Measurements from ENCODE around the gene PLXND1.

PLXND1 gene

DNA sequence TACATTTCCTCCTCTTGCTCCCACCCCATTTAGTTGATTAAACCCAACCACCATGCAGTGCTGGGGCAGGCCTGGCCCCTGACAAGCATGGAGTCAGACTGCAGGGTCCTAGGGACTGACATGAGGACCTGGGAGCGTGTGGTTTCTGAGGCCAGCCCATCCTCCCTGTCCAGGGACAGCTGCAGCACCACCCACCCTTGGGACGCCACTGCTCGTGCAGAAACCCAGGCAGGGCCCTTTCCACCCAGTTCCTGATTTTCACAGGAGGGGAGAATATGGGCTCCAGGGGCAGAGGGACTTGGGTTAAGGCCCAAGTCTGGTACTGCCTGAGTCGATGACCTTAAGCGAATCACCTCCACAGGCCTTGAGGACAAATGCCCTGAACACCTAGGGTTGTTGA lies 23.7 kb downstream of the PLXND1 start:
- no peak for DNase-seq (ENCODE audit: low spot score)

DNA sequence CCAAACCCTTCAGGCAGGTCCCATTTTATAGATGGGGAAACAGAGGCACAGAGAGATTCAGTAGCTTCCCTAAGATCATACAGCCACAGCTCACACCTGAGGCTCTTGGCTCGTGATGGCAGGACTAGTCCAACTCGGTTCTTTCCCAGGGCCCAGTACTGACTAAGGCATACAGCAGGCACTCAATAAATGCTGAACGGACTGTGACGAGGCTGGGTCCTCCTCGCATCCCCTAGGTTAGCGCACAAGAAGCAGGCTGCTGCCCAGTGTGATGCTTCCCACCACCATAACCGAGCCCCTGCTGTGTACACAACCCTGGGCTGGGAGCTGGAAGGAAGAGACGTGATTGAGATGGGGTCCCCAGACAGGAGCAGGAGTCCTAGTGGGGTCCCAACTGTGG lies 24.9 kb downstream of the PLXND1 start:
- no peak for DNase-seq (ENCODE audit: low spot score)

DNA sequence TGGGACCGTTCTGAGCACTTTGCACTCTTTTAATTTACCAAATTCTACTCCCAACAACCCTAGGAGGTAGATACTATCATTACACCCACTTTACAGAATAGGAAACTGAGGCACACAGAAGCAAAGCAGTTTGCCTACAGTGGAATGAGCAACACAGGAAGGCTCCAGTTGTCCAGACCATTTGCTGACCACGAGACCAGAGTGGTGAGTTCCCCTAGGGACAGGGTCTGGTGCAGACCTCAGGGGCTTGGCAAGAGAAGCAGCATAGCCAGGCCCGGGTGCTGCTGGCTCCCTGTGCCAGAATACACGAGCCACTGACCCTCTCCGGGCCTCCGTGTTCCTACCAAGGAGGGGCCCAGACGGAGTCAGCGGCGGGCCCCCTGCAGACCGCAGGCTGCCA lies 26.5 kb downstream of the PLXND1 start:
- DNase-seq (ENCODE audit: low spot score): no peak

DNA sequence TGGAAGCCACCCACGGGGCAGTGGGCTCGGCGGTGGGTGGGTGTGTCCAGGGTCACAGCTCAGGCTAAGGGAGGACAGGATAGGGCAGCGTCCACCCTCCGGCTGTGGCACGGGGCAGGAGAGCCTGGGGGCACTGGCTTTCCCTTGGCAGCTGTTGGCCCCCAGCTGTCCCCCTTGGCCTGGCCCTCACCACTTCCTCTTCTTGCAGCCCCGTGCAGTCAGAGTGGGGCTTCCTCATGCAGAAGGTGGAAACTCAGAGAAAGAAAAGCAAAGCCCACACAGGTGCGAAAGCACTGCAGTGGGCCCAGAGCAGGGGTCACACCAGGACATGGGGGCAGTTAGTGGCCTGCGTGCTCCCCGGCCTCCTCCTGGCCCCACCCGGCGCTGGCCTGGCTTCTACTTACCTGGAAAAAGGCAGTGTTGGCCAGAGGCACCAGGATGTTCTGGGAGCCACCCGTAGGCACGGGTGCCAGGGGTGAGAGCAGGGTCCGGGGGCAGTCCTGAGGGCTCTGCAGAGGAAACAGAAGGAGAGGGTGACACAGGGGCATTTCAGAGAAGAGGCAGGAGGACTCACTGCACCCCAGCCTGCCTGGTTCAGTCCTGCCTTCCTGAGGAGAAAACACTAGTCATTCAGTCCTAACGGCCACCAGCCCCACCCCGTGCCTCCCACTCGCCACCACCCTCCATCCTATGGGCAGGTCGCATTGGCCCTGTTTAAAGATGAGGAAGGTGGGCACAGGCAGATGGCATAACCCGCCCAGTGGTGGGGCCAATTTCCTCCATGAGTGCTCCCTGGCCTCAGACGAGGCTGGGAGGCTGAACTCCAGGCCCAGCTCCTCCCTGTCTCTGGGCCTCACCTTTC lies 28.3 kb downstream of the PLXND1 start:
- no peak for DNase-seq (ENCODE audit: low spot score)

DNA sequence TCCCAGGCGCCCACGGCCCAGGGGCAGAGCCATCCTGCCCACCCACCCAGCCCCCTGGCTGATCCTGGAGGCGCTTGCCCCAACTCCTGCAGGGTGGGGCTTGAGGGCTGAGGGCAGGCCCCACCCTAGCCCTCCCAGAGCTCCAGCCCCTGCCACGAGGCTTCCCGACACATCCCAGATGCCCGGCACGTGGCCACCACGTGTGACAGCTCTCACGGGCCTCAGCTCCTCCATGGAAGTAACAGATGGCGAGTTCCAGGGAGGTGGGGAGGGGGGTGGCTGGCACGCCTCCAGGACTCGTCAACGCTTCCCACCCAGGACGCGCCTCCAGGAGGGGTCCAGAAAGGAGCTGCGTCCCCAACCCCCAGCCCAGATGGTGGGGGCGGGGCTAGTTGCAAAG lies 29.1 kb downstream of the PLXND1 start:
- no peak for DNase-seq (ENCODE audit: low spot score)

DNA sequence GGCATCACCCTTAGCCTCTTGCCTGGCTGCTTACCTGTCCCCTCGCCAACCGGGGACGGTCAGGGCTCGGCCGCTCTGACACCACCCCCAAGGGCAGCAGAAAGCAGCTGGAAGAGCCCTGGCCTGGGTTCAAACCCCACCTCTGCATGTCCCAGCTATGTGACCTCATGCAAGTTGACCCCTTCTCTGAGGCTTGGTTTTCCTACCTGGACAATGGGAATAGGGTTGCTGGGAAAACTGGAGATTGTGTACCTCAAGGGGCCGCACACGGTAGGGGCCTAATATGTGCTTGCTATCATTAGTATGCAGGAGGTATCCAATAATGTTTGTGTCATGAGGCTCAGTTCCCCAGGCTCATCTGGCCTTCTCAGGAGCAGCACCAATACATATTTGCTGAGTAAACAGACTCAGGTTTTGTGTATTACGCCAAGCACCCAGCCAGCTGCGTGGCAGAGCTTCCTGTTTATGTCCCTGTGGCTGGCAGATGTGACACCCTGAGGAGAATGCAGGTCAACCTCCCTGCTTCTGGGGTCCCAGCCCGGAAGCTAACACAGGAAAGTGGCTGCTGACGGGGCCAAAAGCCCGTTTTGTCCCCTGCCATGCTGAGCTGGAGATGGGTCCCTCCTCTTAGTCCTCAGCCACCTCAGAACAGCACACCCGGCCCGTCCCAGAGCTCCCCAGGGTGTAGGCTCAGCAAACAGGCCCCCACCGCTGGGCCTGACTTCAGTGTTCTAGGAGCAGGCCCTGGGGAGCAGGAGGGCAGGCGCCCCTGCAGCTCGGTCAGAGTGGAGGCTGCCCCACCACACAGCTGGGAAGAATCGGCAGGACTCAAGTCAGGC lies 29.7 kb downstream of the PLXND1 start:
- no peak for DNase-seq (ENCODE audit: low spot score)

DNA sequence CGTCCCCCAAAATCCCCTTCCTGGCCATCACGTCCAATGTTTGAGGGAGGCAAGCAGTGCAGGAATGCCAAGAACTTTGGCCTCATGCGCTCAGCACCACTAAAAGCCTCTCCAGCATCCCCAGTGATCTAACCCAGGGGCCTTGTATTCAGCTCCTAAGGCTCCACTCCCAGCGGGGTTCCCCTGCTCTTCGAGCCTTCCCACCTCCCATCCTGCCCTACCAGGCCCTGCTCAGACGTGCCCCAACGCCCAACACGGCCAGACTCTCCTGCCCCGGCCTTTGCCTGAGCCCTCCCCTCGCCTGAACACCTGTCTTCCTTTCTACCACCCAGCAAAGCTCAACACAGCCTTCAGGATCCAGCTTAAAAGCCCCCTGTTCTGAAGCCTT lies 30.5 kb downstream of the PLXND1 start:
- no peak for DNase-seq (ENCODE audit: low spot score)

DNA sequence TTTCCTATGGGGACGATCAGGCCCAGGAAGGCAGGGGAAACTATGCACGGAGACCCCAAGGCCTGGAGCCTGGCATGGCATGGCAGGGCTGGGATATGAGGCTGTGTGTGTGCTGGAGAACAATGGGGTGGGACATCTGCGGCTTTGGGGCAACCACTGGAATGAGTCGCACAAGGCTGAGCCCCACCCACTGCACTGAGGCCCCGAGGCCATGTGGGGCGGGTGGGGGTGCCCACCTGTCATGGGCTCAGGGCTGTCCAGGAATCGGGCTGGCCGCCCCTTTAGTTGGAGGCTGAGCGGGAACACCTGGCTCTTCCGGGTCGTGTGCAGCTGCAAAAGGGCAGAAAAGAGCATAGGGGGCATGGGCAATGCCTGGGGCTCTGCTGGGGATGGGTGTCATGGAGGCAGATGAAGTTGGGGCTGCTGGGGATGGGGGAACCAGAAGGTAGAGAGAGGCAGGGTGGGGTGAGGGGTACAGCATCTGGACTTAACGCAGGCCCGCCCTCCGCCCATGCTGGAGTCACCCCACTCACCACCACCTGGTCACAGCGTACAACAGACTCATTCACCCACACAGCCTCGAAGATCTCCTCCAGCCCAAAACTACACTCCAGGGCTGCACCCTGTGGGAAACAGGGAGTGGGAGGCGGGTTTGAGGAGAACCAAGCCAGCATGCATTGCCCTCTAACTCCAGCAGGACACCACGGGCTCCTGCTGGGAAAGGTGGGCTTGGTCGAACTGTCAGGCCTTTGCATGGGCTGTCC lies 31.1 kb downstream of the PLXND1 start:
- DNase-seq (ENCODE audit: low spot score): no peak

DNA sequence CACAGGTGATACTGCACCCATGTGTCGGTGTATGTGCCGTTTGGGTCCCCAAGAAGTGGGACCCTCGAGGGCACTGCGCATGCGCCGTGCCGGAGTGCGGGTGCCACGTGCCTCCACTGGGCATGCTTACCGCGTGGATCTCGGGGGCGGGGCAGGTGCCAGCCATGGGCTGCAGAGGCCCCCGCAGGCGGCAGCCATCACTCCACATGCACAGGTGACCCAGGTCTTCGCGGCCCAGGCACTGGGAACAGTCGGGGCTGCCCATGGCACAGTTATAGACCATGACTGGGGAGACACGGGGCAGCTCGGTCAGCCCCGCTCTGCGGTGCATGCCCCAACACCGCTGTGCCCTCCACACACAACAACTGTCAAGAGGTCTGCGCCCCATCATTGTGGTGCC lies 32.3 kb downstream of the PLXND1 start:
- no peak for DNase-seq (ENCODE audit: low spot score)

DNA sequence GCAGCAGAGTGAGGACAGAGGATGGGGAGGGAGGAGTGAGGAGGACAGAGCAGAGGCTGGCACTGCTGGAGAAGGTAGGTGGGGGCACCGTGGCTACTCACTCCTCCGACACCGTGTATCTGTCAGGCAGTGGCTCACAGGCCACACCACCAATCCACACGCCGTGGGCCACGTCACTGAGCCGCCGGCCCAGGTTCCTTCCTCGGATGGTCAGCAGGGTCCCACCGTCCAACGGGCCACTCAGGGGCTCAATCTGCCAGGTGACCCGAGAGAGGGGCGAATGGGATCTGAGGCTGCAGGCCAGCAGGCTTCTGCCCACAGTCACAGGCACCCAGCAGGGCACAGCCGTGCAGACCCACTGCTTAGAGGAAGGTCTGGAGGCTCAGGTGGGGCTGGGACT lies 33.0 kb downstream of the PLXND1 start:
- DNase-seq (ENCODE audit: low spot score): no peak

DNA sequence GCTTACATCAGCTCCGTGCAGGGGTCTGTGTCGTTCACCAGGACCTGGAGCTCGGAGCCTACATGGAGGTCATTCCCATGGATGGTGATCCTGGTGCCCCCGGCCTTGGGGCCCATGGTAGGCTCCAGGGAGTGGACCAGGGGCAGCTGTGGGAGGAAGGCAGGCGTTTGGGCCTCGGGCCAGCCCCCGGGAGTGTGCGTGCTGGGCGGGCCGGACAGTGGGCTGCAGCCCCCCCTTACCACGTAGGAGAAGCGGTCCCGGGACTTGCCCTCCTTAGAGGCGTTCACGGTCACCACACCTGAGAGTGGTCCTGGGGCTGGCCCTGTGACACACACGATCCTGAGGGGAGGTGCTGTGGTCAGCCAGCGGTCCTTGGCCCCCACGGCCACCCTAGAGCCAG lies 33.9 kb downstream of the PLXND1 start:
- DNase-seq (ENCODE audit: low spot score): no peak

DNA sequence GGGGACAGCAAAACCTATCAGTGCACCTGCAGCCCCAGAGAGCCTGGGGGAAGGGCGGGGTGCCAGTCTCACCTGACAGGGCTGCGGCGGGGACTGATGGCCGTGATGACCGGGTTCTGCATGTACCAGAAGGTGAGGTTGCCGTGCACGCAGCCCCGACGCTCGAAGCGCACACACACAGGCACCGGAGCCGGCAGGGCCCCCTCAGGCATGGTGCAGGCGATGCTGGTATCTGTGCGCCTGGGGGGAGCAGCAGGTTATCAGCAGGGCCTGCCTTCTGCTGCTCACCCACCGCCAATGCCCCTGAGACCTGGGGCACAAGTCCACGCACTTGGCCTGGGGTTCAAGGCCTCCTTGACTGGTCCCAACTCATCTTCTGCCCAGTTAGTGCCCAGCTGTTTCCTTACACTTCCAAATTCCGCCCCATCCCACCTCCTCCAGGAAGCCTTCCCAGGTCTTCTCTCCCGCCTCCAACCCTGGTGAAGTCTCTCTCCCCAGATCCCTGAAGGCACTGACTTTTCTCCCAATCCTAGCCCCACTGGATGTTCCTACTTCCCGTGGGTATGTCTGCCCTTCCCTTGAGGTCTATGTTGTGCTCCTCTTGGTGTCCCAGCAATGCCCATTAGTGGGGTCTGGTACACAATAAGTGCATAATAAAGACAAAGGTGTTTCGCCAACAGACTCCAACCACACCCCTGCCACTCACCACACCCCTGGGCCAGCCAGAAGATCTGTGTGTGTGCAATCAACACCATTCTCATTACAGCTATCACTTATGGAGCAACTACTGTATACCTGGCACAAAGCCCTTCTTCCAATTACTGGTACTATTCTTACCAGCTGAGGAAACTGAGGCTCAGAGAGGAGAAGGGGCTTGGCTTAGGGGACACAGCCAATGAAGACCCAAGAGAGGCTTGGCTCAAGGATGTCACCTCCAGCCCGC lies 34.6 kb downstream of the PLXND1 start:
- DNase-seq (ENCODE audit: low spot score): no peak

DNA sequence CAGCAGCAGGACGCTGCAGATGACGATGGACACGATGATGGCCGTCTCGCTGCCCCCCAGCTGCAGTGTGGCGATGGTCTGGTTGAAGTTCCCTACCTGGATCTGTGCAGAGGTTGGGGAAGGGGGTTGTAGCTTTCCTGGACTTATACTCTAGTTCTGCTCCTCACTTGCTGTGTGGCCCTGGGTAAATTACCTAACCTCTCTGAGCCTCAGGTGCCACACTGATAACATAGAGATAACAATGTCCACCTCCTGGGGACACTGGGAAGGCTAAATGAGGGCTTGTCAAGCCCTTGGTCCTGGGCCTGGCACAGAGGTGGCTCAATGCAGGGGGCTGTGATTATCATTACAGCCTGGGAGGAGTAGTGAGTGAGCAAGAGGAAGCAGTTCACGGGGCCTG lies 36.6 kb downstream of the PLXND1 start:
- DNase-seq (ENCODE audit: low spot score): no peak

DNA sequence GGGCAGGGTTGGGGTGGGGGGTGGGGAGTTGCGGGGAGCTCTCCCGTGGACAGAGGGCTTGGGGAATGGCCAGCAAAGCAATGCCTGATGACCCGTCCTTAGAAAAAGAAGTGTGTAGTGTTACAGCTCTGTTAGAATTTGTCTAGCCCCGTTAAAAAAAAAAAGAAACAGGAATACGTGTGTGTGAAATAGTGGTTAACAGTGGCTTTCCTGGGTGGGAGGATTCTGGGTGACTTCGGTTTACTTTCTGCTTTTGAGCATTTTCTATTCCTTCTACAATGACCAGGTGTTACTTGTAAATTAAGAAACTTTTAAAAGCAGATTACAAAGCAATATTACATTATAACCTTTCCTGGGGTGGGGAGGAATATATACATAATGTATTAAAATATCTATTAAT lies 38.5 kb downstream of the PLXND1 start:
- no peak for DNase-seq (ENCODE audit: low spot score)

DNA sequence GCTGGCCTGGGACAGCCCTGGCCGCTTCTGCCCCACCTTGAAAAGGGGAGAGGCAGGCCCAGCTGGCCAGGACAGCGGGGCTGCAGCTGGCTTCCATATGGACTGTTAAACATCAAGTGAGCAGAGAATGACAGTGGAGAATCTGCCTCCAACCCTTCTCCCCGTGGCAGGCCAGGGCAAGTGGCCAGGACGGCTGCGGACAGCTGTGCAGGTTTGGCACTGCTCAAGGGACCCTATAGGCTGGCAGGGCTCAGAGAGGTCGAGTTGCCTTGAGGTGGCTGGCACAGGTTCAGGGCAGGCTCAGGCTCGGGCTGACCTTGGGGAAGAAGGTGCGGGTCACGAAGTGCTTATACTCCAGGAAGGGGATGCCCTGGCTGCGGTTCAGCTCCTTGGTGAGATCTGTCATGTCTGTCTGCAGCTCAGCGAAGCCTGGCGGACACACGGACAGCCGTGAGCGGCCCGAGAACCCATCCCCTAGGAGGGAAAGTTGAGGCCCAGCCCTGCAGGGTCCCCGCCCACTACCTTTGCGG lies 39.2 kb downstream of the PLXND1 start:
- no peak for DNase-seq (ENCODE audit: low spot score)

DNA sequence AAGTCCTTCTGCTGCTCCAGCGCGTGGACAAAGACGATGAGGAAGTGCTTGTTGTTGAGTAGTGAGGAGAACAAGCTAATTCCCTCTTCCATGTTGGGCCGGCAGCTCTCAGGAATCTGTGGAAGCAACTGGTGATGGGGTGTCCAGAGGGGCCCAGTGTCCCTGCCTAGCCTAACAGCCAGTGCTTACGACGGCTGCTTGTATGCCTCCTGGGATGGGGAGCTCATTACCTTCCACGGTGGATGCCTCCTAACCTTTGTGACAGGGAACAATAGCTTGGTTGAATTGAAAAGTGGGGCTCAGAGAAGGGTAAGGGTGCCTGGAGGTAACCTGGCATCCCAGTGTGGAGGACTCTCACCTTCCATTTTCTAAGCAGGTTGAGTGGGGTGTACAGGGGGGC lies 40.6 kb downstream of the PLXND1 start:
- no peak for DNase-seq (ENCODE audit: low spot score)

DNA sequence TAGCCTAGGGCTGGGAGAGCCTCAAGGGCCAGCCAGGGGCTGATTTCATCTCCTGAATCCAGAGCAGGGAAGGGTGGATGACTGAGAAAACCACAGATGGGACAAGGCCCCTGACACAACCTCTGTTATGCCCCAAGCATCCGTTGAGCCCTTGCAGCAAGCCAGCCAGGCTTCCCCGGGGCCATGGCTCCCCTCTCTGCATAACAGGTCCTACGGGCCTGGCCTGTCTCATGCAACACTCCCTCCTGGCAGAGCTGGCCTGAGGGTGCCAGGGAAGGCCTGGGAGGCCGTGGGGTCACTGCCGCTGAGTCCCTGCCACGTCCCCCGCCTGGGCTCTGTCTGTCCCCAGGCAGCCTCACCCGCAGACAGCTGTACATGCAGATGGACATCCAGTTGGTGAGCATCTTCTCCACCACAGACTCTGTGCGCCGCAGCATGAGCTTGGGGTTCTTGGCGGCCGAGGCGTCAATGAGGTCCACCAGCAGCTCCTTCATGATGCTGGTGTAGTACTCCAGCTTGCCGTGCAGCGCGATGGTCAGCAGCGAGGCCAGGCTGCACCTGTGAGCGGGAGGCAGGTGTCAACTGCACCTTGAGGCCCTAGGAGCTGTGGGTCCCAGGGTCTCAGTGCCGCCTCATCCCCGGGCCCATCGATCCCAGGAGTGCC lies 41.4 kb downstream of the PLXND1 start:
- no peak for DNase-seq (ENCODE audit: low spot score)

DNA sequence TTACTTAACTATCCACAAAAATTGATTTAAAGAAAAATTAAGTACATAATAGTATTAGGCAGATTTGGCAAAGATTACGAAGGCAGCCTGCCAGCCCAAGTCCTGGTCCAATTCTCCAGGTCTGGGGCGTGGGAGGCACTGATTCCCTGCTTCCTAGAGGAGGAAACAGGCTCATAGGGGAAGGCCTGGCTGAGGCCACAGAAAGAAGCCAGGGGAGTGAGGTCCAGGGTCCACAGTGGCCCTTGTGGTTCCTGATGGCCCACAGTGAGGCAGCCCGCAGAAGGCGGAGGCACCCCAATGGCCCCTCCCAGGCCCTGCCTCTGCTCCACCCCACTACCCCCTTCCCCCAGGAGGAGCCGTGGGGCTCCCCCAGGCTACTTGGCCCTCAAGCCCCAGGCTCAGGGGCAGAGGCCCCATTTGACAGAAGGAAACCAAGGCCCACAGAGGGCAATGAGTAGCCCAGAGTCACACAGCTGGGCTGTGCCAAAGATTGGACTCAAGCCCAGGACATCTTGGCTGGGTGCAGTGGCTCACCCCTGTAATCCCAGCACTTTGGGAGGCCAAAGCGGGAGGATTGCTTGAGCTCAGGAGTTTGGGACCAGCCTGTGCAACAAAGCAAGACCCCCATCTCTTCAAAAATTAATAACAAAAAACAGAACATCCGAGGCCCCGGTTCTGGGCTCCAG lies 42.5 kb downstream of the PLXND1 start:
- DNase-seq (ENCODE audit: low spot score): no peak

DNA sequence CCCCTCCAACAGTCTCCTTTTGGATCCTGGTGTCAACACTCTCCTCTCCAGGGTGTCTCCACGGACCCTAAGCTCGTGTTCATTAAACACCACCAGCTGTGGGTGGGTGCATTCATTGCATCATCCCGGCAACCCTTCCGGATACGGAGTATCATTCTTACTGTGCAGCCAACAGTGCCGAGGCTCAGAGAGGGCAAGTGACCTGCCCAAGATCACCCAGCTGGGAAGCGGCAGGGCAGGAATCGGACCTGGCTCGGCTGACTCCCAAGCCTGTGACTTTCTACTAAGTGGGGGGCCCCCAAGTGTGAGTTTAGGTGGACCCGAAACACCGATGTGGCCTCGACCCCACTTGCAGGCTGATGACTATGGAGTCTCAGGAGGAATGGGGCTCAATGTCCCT lies 43.1 kb downstream of the PLXND1 start:
- no peak for DNase-seq (ENCODE audit: low spot score)

DNA sequence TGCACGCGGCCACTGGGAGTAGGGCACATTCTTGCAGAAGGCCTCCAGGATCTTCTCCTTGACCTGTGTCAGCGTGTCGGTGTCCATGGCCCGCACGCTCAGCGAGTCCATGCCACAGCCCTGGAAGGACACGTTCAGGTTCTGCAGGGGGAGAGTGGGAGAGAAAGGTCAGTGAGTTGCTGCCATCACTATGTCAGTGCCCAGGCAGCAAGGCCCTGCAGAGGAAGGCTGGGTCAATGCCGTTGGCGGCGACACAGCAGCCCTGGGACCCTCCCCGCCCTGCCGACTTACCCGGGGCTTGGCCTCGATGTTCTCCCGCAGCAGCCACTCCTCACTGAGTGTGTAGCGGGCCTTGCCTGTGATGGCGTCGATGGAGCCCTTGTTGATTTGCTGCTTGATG lies 43.7 kb downstream of the PLXND1 start:
- DNase-seq (ENCODE audit: low spot score): no peak
